Stimulated activated effector memory CD8-positive, alpha-beta T cell treated with anti-CD3 and anti-CD28 coated beads, Interleukin-12 subunit alpha, Interleukin-12 subunit beta, amount 100 ng/mL, for 72 hours (primary cell): Measurements from ENCODE around the gene DBF4.
"Not testable (repeated sequence)": the region's sequence is repeated elsewhere in the genome, so short reads cannot be mapped to it uniquely, and the experiment has no call there.

Source experiments
- ATAC-seq: fragments of 150-1000 bp; cut with Tn5 transposase; 2 replicates; pipeline ENCODE4 v1.10.0; 2021
- DNase-seq, 2 donors: peaks; one replicate each; pipeline ENCODE4 v3.0.0; 2021 to 2022; ENCODE audit warnings: low spot score in 2 of 2
- H3K27ac Mint-ChIP-seq: one replicate; pipeline ENCODE4 v1.8.0; 2022; ENCODE audit warnings: mild to moderate bottlenecking, mixed read lengths
- H3K36me3 Mint-ChIP-seq: one replicate; pipeline ENCODE4 v1.8.0; 2022; ENCODE audit warnings: mild to moderate bottlenecking, mixed read lengths
- H3K4me1 Mint-ChIP-seq: one replicate; pipeline ENCODE4 v1.8.0; 2022; ENCODE audit warnings: mixed read lengths
- H3K4me3 Mint-ChIP-seq: one replicate; pipeline ENCODE4 v1.8.0; 2022; ENCODE audit warnings: mild to moderate bottlenecking, mixed read lengths
- H3K9me3 Mint-ChIP-seq: one replicate; pipeline ENCODE4 v1.8.0; 2022; ENCODE audit warnings: mixed read lengths

The DBF4 gene

GRCh38 chr7:87874066-87874465 lies 2.2 kb upstream of the DBF4 start:
- H3K27ac Mint-ChIP-seq = peak overlapping the region; percentile 50
- DNase-seq (no peak), ATAC-seq (no peak)
- H3K4me1 Mint-ChIP-seq = peaks cover 31% of the 10 kb centered on the region
- H3K36me3 Mint-ChIP-seq = peaks cover 24% of the 10 kb centered on the region
- peak overlapping the region; percentile 97 for H3K4me3 Mint-ChIP-seq
- peaks cover 2% of the 10 kb centered on the region for H3K9me3 Mint-ChIP-seq

DNA sequence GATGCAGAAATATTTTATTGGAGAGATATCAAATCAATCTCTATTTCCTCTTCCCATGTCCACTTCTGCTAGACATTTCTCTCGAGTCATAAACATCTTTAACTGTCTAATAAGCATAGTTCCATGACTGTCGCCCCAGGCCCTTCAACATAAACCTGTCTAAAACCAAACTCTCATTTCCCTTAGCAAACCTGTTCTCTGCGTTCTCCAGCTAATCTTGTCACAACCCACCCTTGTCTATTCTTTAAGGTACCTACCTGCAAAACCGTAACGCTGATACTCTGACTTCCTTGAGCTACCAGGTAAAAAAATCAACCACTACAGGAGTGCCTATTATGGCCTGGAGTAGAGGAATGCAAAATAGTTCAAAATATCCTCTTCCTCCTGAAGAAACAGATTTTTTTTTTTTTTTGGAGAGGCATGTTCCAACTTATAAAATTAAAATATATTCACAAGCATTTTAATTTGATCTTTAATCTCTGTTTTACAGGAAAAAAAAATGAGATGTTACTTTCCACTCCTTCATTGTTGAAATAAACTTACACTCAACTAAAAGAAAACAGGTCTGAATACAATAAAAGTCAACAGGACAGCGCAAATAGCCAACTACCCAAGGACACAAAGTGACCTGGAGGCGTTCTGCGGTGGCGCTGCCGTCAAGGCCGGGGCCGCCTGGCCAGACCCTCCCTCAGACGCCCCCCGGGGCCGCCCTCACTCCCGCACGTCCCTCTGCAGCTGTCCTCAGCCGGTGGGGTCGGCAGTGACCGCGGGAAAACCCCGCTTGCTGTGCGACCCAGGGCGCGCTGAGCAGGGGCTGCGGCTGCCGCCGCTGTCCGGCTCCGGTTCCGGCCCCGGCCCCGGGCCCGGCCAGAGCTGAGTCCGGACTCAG lies 898 bp upstream of the DBF4 start:
- Mint-ChIP-seq H3K4me1 (peaks cover 31% of the 10 kb centered on the region), H3K9me3 (peaks cover 2% of the 10 kb centered on the region), H3K36me3 (peaks cover 37% of the 10 kb centered on the region)

DNA sequence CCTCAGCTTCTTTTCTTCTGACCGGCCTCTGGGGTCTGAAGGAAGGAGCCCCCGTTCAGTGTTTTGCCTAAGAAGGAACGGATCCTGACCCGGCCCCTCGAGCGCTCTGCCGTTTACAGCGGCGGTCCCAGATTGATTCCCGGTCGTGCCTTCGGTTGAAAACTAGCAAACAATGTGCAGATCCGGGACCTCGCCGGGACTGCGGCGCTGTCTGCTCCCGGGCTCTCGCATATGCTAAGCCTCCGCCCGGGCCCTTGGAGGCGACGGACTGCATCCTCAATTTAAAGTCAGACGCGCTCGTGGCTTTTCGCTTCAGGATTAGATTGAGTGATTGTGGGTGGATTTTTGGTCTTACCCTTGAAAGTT lies 559 bp downstream of the DBF4 start:
- Mint-ChIP-seq H3K4me1 (peaks cover 31% of the 10 kb centered on the region), H3K27ac (peak overlapping the region; percentile 97), H3K4me3 (peak overlapping the region; percentile 97), H3K36me3 (peaks cover 51% of the 10 kb centered on the region), H3K9me3 (peaks cover 2% of the 10 kb centered on the region)
- ATAC-seq (peak; percentile 47), DNase-seq (peak in 1 of 2 donors; percentile 20)

More for the DNA sequence above, 898 bp upstream of the DBF4 start:
- DNase-seq (no peak), ATAC-seq (peak; percentile 1)
- peak overlapping the region; percentile 97 for H3K27ac Mint-ChIP-seq
- peak overlapping the region; percentile 97 for H3K4me3 Mint-ChIP-seq

DNA sequence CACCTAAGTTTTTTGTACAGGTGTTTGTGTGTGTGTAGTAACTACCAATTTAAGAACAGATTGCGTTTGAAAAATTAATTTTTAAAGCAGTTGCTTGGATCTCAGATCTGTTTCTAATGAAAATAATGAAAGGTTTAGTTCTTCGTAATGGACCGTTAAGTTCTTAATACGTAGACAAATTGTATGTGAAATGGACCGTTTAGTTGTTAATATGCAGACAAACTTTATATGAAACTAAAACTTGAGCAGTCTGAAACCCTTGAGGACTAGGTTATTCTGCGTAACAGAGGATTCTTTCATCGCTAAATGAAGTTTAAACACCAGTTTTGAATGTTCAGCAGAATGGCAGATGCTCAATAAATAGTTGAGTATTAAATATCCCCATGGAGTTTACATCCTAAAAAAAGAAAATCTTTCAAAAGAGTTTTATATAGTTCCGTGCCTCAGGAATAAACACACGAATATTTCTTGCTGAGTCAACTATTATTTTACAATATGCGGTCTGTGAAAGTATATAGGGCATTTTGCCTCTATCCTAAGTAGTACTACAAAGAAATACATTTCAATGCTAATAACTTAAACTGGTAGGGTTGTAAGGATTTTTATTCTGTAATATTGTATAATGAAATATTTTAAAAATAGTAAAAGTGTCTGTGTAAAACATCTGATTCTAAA lies 1.2 kb downstream of the DBF4 start:
- Mint-ChIP-seq H3K27ac (peak overlapping the region; percentile 97), H3K4me1 (peaks cover 25% of the 10 kb centered on the region), H3K36me3 (peaks cover 58% of the 10 kb centered on the region), H3K4me3 (peak overlapping the region; percentile 97), H3K9me3 (no peaks in the 10 kb centered on the region)
- no peak for ATAC-seq
- DNase-seq = no peak

DNA sequence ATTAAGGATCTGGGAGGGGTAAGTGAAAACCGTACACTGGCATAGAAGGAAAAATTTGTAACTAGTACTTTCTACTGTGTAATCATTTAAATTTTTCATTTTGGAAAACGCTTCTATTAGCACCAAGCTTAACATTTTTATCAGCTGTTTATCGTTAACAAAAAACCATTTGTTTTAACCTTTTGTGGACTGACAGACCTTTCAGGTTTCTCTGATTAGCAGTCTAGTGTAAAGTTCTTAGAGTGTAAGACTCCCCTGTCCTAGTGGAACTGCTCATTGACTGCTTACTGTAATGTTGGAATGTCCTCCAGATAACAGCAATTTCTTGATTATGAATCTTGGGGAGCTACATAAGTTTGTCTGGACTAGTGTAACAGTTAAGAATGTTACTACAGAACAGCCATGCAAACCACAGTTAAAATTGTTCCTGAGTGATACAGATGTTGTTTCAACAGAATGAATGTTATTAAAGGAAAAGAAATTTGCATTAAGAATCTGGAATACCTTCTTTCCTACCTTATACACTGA lies 2.0 kb downstream of the DBF4 start:
- no peaks in the 10 kb centered on the region for H3K9me3 Mint-ChIP-seq
- H3K27ac Mint-ChIP-seq = no peak overlapping the region
- no peak for DNase-seq
- peak overlapping the region; percentile 97 for H3K4me3 Mint-ChIP-seq
- ATAC-seq = no peak
- peaks cover 20% of the 10 kb centered on the region for H3K4me1 Mint-ChIP-seq
- peaks cover 64% of the 10 kb centered on the region for H3K36me3 Mint-ChIP-seq

GRCh38 chr7:87882151-87882937 lies 6.1 kb downstream of the DBF4 start:
- Mint-ChIP-seq H3K27ac (no peak overlapping the region), H3K9me3 (no peaks in the 10 kb centered on the region), H3K36me3 (peaks cover 83% of the 10 kb centered on the region), H3K4me1 (no peaks in the 10 kb centered on the region), H3K4me3 (no peak overlapping the region)
- DNase-seq (no peak), ATAC-seq (no peak)

GRCh38 chr7:87885018-87885417 lies 8.7 kb downstream of the DBF4 start:
- ATAC-seq (no peak), DNase-seq (no peak)
- Mint-ChIP-seq H3K36me3 (peaks cover 89% of the 10 kb centered on the region), H3K9me3 (no peaks in the 10 kb centered on the region), H3K27ac (no peak overlapping the region), H3K4me3 (no peak overlapping the region), H3K4me1 (no peaks in the 10 kb centered on the region)

DNA sequence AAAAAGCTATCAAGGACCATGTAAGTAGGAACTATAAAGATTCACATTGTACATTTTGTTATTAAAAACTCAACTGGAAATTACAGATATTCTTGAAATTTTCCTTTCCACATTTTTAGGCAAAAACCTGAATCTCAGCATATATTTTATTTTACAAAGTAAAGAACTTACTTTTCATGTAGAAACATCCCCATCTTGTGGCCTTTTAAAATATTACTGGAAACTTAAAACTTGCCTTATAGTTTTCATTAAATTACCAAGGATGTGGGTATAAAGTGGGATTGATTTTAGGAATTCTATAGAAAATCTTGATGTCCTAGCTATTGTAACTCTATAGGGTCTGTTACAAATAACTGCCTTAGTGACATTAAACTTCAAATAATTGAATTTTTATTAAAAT lies 10.6 kb downstream of the DBF4 start:
- no peaks in the 10 kb centered on the region for H3K9me3 Mint-ChIP-seq
- ATAC-seq (no peak), DNase-seq (no peak)
- no peaks in the 10 kb centered on the region for H3K4me1 Mint-ChIP-seq
- H3K27ac Mint-ChIP-seq = no peak overlapping the region
- H3K36me3 Mint-ChIP-seq = peaks cover 89% of the 10 kb centered on the region
- no peak overlapping the region for H3K4me3 Mint-ChIP-seq

DNA sequence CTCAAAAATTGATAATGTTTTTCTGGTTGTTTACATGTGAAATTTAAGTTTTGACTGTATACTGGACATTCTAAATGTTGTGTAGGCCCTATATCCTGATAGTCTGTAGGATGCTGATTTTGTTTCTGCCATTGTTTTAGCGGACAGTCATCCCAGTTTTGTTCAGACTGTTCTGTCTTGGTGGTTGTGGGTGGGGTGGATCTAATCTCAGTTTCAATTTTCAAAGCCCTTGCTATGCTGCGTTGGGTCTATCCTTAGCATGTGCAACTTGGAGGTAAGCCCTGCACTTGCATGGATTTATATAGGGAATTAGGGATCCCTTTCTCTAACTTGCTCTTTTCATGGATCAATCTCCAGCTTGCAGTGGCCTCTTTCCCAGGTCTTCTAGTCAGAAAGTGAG lies 19.1 kb downstream of the DBF4 start:
- no peak for ATAC-seq
- Mint-ChIP-seq H3K36me3 (peaks cover 100% of the 10 kb centered on the region), H3K27ac (no peak overlapping the region), H3K9me3 (no peaks in the 10 kb centered on the region), H3K4me1 (peaks cover 12% of the 10 kb centered on the region), H3K4me3 (no peak overlapping the region)
- DNase-seq = no peak

DNA sequence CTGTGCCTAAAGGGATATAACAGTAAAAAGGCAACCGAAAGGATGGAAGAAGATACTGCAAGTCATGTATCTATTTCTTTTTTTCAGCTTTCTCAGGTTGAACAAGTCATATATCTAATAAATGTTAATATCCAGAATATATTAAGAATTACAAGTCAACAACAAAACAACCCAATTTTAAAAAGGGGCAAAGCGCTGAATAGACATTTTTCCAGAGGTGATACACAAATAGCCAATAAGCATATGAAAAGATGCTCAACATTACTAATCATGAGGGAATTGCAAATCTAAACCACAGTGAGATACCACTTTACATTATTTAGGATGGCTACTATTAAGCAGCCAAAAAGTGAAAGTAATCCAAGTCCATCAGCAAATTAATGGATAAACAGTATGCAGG lies 23.0 kb downstream of the DBF4 start:
- no peak overlapping the region for H3K27ac Mint-ChIP-seq
- ATAC-seq (no peak), DNase-seq (no peak)
- peaks cover 100% of the 10 kb centered on the region for H3K36me3 Mint-ChIP-seq
- H3K4me3 Mint-ChIP-seq = no peak overlapping the region
- H3K4me1 Mint-ChIP-seq = peaks cover 12% of the 10 kb centered on the region
- no peaks in the 10 kb centered on the region for H3K9me3 Mint-ChIP-seq

DNA sequence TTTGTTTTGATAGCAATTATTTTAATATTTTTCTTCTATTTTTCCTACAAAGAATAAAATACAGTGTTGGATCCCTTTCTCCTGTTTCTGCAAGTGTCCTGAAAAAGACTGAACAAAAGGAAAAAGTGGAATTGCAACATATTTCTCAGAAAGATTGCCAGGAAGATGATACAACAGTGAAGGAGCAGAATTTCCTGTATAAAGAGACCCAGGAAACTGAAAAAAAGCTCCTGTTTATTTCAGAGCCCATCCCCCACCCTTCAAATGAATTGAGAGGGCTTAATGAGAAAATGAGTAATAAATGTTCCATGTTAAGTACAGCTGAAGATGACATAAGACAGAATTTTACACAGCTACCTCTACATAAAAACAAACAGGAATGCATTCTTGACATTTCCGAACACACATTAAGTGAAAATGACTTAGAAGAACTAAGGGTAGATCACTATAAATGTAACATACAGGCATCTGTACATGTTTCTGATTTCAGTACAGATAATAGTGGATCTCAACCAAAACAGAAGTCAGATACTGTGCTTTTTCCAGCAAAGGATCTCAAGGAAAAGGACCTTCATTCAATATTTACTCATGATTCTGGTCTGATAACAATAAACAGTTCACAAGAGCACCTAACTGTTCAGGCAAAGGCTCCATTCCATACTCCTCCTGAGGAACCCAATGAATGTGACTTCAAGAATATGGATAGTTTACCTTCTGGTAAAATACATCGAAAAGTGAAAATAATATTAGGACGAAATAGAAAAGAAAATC lies 31.0 kb downstream of the DBF4 start:
- ATAC-seq, H3K4me1 Mint-ChIP-seq, DNase-seq, H3K4me3 Mint-ChIP-seq, H3K9me3 Mint-ChIP-seq: not testable (repeated sequence)
- Mint-ChIP-seq H3K36me3 (peaks cover 66% of the 10 kb centered on the region), H3K27ac (peak overlapping the region; percentile 55)

DNA sequence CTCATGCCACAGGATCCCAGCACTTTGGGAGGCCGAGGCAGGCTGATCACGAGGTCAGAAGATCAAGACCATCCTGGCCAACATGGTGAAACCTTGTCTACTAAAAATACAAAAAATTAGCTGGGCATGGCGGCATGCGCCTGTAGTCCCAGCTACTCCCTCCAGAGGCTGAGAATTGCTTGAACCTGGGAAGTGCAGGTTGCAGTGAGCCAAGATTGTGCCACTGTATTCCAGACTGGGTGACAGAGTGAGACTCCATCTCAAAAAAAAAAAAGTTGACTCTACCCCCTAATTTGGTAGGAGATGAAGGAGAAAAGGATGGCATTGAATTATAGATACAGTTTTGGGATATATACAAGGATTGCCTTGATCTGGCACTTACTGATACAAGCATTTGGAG lies 32.5 kb downstream of the DBF4 start:
- H3K4me3 Mint-ChIP-seq, H3K4me1 Mint-ChIP-seq, H3K27ac Mint-ChIP-seq, ATAC-seq, DNase-seq, H3K9me3 Mint-ChIP-seq: not testable (repeated sequence)
- H3K36me3 Mint-ChIP-seq = peaks cover 51% of the 10 kb centered on the region

- Mint-ChIP-seq H3K27ac (no peak overlapping the region), H3K4me1 (no peaks in the 10 kb centered on the region), H3K9me3 (no peaks in the 10 kb centered on the region), H3K36me3 (peaks cover 18% of the 10 kb centered on the region), H3K4me3 (no peak overlapping the region)
- no peak for DNase-seq
- no peak for ATAC-seq
These were observed 35.8 kb downstream of the DBF4 start for GRCh38 chr7:87912121-87912520.

DNA sequence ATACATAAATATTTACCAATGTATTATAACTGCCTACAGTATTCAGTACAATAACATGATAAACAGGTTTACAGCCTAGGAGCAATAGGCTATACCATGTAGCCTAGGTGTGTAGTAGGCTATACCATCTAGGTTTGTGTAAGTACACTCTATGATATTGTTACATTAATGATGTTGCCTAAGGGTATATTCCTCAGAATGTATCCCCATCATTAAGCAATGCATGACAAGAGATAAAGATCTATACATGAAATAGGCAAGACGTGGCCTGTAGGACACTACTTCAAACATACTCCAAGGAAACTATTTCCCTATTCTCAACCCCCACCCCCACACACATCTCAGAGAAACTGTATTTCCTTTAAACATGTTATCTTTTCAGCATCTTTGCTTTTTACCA lies 42.4 kb downstream of the DBF4 start:
- H3K4me1 Mint-ChIP-seq = no peaks in the 10 kb centered on the region
- H3K4me3 Mint-ChIP-seq = no peak overlapping the region
- DNase-seq (no peak), ATAC-seq (no peak)
- H3K9me3 Mint-ChIP-seq = no peaks in the 10 kb centered on the region
- no peaks in the 10 kb centered on the region for H3K36me3 Mint-ChIP-seq
- no peak overlapping the region for H3K27ac Mint-ChIP-seq

GRCh38 chr7:87919875-87920274 lies 43.6 kb downstream of the DBF4 start:
- Mint-ChIP-seq H3K36me3 (no peaks in the 10 kb centered on the region), H3K27ac (no peak overlapping the region), H3K9me3 (no peaks in the 10 kb centered on the region)

More at GRCh38 chr7:87919875-87920274, 43.6 kb downstream of the DBF4 start:
- H3K4me1 Mint-ChIP-seq = no peaks in the 10 kb centered on the region
- DNase-seq (no peak), ATAC-seq (no peak)
- no peak overlapping the region for H3K4me3 Mint-ChIP-seq
